H1 (cell line): Measurements from ENCODE around the gene ITGB4. TPM values are rescaled to one million over a fixed set of nuclear protein-coding genes. Genes with fewer than 3 reads are reported as not detected.

ENCODE experiments used
- ATF2 ChIP-seq: IDR thresholded peaks from 2 replicates; pipeline ENCODE4 v1.6.1; 2012; ENCODE audit warnings: low read length, inconsistent platforms
- ATF3 ChIP-seq: IDR thresholded peaks from 2 replicates; pipeline ENCODE4 v1.6.1; 2011; ENCODE audit warnings: low read depth, mild to moderate bottlenecking, low read length; ENCODE audit not compliant: insufficient read depth
- MAX ChIP-seq: IDR thresholded peaks from 2 replicates; pipeline ENCODE4 v1.6.1; 2012; ENCODE audit warnings: inconsistent platforms
- NRF1 ChIP-seq: IDR thresholded peaks from 2 replicates; pipeline ENCODE4 v1.6.1; 2011; ENCODE audit warnings: mild to moderate bottlenecking, low read depth, low read length, improper control_type of control experiment
- TAF1 ChIP-seq: IDR thresholded peaks from 2 replicates; pipeline ENCODE4 v1.6.1; 2011; ENCODE audit warnings: mild to moderate bottlenecking, low read depth, low read length
- polyA plus RNA-seq, 7 experiments: library from polyadenylated mRNA; depleted of rRNA in 3 of 7; stranded (reverse) in 5 of 7; unstranded in 2 of 7; fragments of >200 nt in 5 of 7; fragments of 200-250 nt in 2 of 7; gene quantifications; 1 replicate in 5 of 7; 2 replicates in 1 of 7; 4 replicates in 1 of 7; pipeline versions ENCODE4 v1.2.1 to v1.2.3, GENCODE V29; 2011 to 2013; ENCODE audit warnings: missing spikeins in 2 of 7, mixed read lengths in 2 of 7
- total RNA-seq: library from RNA; stranded (reverse); fragmentation: NEBNext Ultra II Directional; extraction: Animal tissue kit (Norgen Biotek cat#: 25700); gene quantifications from 2 replicates; pipeline ENCODE4 v1.2.1, GENCODE V29; 2021
- TF ChIP-seq, protein P1 (sequence below): fragments of 300-600 bp; sonication (generic); IDR thresholded peaks from 2 replicates; pipeline ENCODE4 v1.7.1; 2012; ENCODE audit warnings: low read length, moderate library complexity, mild to moderate bottlenecking, inconsistent platforms; ENCODE audit not compliant: insufficient replicate concordance

ITGB4 gene
- total and polyA plus RNA-seq, 2 of the 8 experiments (the other 6 are each of a cell fraction or from before 2014, with no cell fraction given): 5.2 to 5.6 TPM

GRCh38 chr17:75725504-75725903 lies 4.2 kb downstream of the ITGB4 start (continued):
- no peak for TF ChIP-seq ATF2
- TF ChIP-seq MAX: no peak
- TF ChIP-seq, protein P1, sequence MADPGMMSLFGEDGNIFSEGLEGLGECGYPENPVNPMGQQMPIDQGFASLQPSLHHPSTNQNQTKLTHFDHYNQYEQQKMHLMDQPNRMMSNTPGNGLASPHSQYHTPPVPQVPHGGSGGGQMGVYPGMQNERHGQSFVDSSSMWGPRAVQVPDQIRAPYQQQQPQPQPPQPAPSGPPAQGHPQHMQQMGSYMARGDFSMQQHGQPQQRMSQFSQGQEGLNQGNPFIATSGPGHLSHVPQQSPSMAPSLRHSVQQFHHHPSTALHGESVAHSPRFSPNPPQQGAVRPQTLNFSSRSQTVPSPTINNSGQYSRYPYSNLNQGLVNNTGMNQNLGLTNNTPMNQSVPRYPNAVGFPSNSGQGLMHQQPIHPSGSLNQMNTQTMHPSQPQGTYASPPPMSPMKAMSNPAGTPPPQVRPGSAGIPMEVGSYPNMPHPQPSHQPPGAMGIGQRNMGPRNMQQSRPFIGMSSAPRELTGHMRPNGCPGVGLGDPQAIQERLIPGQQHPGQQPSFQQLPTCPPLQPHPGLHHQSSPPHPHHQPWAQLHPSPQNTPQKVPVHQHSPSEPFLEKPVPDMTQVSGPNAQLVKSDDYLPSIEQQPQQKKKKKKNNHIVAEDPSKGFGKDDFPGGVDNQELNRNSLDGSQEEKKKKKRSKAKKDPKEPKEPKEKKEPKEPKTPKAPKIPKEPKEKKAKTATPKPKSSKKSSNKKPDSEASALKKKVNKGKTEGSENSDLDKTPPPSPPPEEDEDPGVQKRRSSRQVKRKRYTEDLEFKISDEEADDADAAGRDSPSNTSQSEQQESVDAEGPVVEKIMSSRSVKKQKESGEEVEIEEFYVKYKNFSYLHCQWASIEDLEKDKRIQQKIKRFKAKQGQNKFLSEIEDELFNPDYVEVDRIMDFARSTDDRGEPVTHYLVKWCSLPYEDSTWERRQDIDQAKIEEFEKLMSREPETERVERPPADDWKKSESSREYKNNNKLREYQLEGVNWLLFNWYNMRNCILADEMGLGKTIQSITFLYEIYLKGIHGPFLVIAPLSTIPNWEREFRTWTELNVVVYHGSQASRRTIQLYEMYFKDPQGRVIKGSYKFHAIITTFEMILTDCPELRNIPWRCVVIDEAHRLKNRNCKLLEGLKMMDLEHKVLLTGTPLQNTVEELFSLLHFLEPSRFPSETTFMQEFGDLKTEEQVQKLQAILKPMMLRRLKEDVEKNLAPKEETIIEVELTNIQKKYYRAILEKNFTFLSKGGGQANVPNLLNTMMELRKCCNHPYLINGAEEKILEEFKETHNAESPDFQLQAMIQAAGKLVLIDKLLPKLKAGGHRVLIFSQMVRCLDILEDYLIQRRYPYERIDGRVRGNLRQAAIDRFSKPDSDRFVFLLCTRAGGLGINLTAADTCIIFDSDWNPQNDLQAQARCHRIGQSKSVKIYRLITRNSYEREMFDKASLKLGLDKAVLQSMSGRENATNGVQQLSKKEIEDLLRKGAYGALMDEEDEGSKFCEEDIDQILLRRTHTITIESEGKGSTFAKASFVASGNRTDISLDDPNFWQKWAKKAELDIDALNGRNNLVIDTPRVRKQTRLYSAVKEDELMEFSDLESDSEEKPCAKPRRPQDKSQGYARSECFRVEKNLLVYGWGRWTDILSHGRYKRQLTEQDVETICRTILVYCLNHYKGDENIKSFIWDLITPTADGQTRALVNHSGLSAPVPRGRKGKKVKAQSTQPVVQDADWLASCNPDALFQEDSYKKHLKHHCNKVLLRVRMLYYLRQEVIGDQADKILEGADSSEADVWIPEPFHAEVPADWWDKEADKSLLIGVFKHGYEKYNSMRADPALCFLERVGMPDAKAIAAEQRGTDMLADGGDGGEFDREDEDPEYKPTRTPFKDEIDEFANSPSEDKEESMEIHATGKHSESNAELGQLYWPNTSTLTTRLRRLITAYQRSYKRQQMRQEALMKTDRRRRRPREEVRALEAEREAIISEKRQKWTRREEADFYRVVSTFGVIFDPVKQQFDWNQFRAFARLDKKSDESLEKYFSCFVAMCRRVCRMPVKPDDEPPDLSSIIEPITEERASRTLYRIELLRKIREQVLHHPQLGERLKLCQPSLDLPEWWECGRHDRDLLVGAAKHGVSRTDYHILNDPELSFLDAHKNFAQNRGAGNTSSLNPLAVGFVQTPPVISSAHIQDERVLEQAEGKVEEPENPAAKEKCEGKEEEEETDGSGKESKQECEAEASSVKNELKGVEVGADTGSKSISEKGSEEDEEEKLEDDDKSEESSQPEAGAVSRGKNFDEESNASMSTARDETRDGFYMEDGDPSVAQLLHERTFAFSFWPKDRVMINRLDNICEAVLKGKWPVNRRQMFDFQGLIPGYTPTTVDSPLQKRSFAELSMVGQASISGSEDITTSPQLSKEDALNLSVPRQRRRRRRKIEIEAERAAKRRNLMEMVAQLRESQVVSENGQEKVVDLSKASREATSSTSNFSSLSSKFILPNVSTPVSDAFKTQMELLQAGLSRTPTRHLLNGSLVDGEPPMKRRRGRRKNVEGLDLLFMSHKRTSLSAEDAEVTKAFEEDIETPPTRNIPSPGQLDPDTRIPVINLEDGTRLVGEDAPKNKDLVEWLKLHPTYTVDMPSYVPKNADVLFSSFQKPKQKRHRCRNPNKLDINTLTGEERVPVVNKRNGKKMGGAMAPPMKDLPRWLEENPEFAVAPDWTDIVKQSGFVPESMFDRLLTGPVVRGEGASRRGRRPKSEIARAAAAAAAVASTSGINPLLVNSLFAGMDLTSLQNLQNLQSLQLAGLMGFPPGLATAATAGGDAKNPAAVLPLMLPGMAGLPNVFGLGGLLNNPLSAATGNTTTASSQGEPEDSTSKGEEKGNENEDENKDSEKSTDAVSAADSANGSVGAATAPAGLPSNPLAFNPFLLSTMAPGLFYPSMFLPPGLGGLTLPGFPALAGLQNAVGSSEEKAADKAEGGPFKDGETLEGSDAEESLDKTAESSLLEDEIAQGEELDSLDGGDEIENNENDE: no peak
- no peak for TF ChIP-seq ATF3
- TF ChIP-seq NRF1: no peak
- no peak for TF ChIP-seq TAF1
